H1 (cell line): Measurements from ENCODE around the gene AQP12A. TPM values are rescaled to one million over a fixed set of nuclear protein-coding genes. Genes with fewer than 3 reads are reported as not detected.

Source experiments
- CTCF ChIA-PET: fragments of 300-600 bp; sonication (Branson Sonifier 250); formaldehyde crosslinking; loops from one replicate; lab custom pipeline; 2021; ENCODE audit not compliant: partially characterized antibody; lab: Charles Lee
- POLR2A ChIA-PET: fragments of 300-600 bp; sonication (Branson Sonifier 250); formaldehyde crosslinking; loops from one replicate; lab custom pipeline; 2021; ENCODE audit warnings: inconsistent platforms; ENCODE audit not compliant: partially characterized antibody; lab: Charles Lee
- DNase-seq, 2 experiments: peaks; one replicate each; pipeline versions ENCODE4 v3.0.0 to v3.0.0-alpha.2; 2010 to 2022; ENCODE audit warnings: low spot score in 2 of 2, low read depth in 1 of 2, mixed read lengths in 1 of 2
- FAIRE-seq: peaks from 2 replicates; lab custom pipeline; 2011; peaks lifted over from hg19 to GRCh38; lab: Jason Lieb, UNC
- H2AFZ ChIP-seq: 2 replicates; pipeline ENCODE4 v1.8.1; 2012; ENCODE audit warnings: low read length, inconsistent platforms
- H2AK5ac ChIP-seq: 2 replicates; pipeline ENCODE4 v1.6.1; 2013; ENCODE audit warnings: low read depth, low read length
- H2BK120ac ChIP-seq: replicated peaks from 2 replicates; pipeline ENCODE3; 2013; ENCODE audit warnings: low read depth, low read length, inconsistent platforms
- H2BK12ac ChIP-seq: 2 replicates; pipeline ENCODE4 v1.6.1; 2013; ENCODE audit warnings: low read depth, low read length
- H2BK15ac ChIP-seq: 2 replicates; pipeline ENCODE4 v1.6.1; 2013; ENCODE audit warnings: low read length
- H2BK20ac ChIP-seq: 2 replicates; pipeline ENCODE4 v1.6.1; 2013; ENCODE audit warnings: low read length
- H2BK5ac ChIP-seq: 2 replicates; pipeline ENCODE4 v1.6.1; 2013; ENCODE audit warnings: low read depth, low read length
- H3K14ac ChIP-seq: 2 replicates; pipeline ENCODE4 v1.6.1; 2013; ENCODE audit warnings: inconsistent platforms; ENCODE audit not compliant: insufficient read length
- H3K18ac ChIP-seq: 2 replicates; pipeline ENCODE4 v1.6.1; 2013; ENCODE audit warnings: low read length; ENCODE audit errors: extremely low read depth
- H3K23ac ChIP-seq: 2 replicates; pipeline ENCODE4 v1.6.1; 2013; ENCODE audit warnings: inconsistent platforms; ENCODE audit not compliant: insufficient read length
- H3K23me2 ChIP-seq: 2 replicates; pipeline ENCODE4 v1.6.1; 2013; ENCODE audit warnings: low read depth, low read length
- H3K27ac ChIP-seq: 2 replicates; pipeline ENCODE4 v1.6.1; 2011; ENCODE audit warnings: low read depth, low read length, inconsistent platforms
- H3K27me3 ChIP-seq, 4 experiments: replicated peaks in 1 of 4; 1 replicate in 1 of 4; 2 replicates in 3 of 4; pipeline versions ENCODE4 v1.6.1 to v1.8.1; 2011 to 2013; ENCODE audit warnings: low read length in 3 of 4, mild to moderate bottlenecking in 3 of 4, inconsistent platforms in 2 of 4, mixed read lengths in 2 of 4, moderate library complexity in 1 of 4; ENCODE audit not compliant: control insufficient read depth in 3 of 4, insufficient read depth in 3 of 4; ENCODE audit errors: extremely low read depth in 1 of 4
- H3K36me3 ChIP-seq, 4 experiments: 2 replicates each; pipeline versions ENCODE4 v1.6.1 to v1.8.1; 2011 to 2013; ENCODE audit warnings: mild to moderate bottlenecking in 4 of 4, low read length in 3 of 4, moderate library complexity in 2 of 4, control low read depth in 1 of 4, inconsistent platforms in 1 of 4; ENCODE audit not compliant: insufficient read depth in 4 of 4, control insufficient read depth in 2 of 4
- H3K4ac ChIP-seq: replicated peaks from 2 replicates; pipeline ENCODE3; 2013; ENCODE audit warnings: low read length, low read depth, mixed read lengths, inconsistent platforms; ENCODE audit not compliant: insufficient read length
- H3K4me1 ChIP-seq, 4 experiments: replicated peaks in 1 of 4; 1 replicate in 1 of 4; 2 replicates in 3 of 4; pipeline versions ENCODE4 v1.6.1 to v1.8.1; 2011 to 2013; ENCODE audit warnings: low read length in 3 of 4, inconsistent platforms in 2 of 4, mixed read lengths in 1 of 4; ENCODE audit not compliant: insufficient read depth in 4 of 4, control insufficient read depth in 3 of 4
- H3K4me2 ChIP-seq, 2 experiments: 2 replicates each; pipeline versions ENCODE4 v1.6.1 to v1.8.1; 2011 to 2013; ENCODE audit warnings: low read depth in 2 of 2, low read length in 2 of 2, control low read depth in 1 of 2, inconsistent platforms in 1 of 2, mild to moderate bottlenecking in 1 of 2; ENCODE audit not compliant: insufficient read depth in 1 of 2
- H3K4me3 ChIP-seq, 4 experiments: fragments of 200-600, 300-600 bp in 1 of 4; sonication (generic), shearing (Covaris generic), sonication (Bioruptor Twin) in 1 of 4; 2 replicates each; pipeline versions ENCODE4 v1.5.1 to v1.8.1; 2011 to 2016; ENCODE audit warnings: low read length in 4 of 4, low read depth in 3 of 4, control low read depth in 2 of 4, inconsistent platforms in 2 of 4, mild to moderate bottlenecking in 2 of 4, mixed read lengths in 1 of 4, moderate library complexity in 1 of 4; ENCODE audit not compliant: insufficient read depth in 2 of 4; ENCODE audit errors: extremely low read depth in 1 of 4
- H3K56ac ChIP-seq: replicated peaks from 2 replicates; pipeline ENCODE3; 2013; ENCODE audit warnings: low read depth, mild to moderate bottlenecking, mixed read lengths, low read length, inconsistent platforms; ENCODE audit not compliant: insufficient read length
- H3K79me1 ChIP-seq: 2 replicates; pipeline ENCODE4 v1.6.1; 2013; ENCODE audit warnings: low read depth, low read length, control low read depth
- H3K79me2 ChIP-seq, 2 experiments: 2 replicates each; pipeline versions ENCODE4 v1.6.1 to v1.8.1; 2012 to 2013; ENCODE audit warnings: low read length in 2 of 2, mild to moderate bottlenecking in 2 of 2, inconsistent platforms in 1 of 2; ENCODE audit not compliant: insufficient read depth in 2 of 2, control insufficient read depth in 1 of 2
- H3K9ac ChIP-seq, 4 experiments: replicated peaks in 1 of 4; 1 replicate in 1 of 4; 2 replicates in 3 of 4; pipeline versions ENCODE4 v1.6.1 to v1.8.1; 2011 to 2013; ENCODE audit warnings: low read depth in 3 of 4, low read length in 3 of 4, control low read depth in 2 of 4, mild to moderate bottlenecking in 2 of 4, moderate library complexity in 2 of 4, inconsistent platforms in 1 of 4; ENCODE audit errors: extremely low read depth in 1 of 4
- H3K9me3 ChIP-seq, 2 experiments: 2 replicates each; pipeline versions ENCODE4 v1.6.1 to v1.8.1; 2012 to 2013; ENCODE audit warnings: mild to moderate bottlenecking in 2 of 2, moderate library complexity in 2 of 2, control low read depth in 1 of 2, inconsistent platforms in 1 of 2, low read depth in 1 of 2, low read length in 1 of 2, mixed read lengths in 1 of 2; ENCODE audit not compliant: insufficient read depth in 2 of 2
- H4K20me1 ChIP-seq, 2 experiments: replicated peaks in 1 of 2; 2 replicates each; pipeline versions ENCODE3 to v1.8.1; 2011 to 2013; ENCODE audit warnings: inconsistent platforms in 2 of 2, low read length in 2 of 2, mild to moderate bottlenecking in 1 of 2; ENCODE audit not compliant: insufficient read depth in 2 of 2, control insufficient read depth in 1 of 2
- H4K5ac ChIP-seq: 2 replicates; pipeline ENCODE4 v1.6.1; 2013; ENCODE audit warnings: low read length, low read depth, mixed read lengths, inconsistent platforms; ENCODE audit not compliant: insufficient read length
- H4K8ac ChIP-seq: 2 replicates; pipeline ENCODE4 v1.8.0; 2013; ENCODE audit warnings: mild to moderate bottlenecking, moderate library complexity, low read length, inconsistent platforms; ENCODE audit not compliant: insufficient read depth; ENCODE audit errors: extremely low read depth
- H4K91ac ChIP-seq: replicated peaks from 2 replicates; pipeline ENCODE3; 2013; ENCODE audit warnings: low read length, mixed read lengths, inconsistent platforms; ENCODE audit not compliant: insufficient read length
- WGBS, 2 experiments: shearing (Covaris generic) in 1 of 2; methylation state at CpG; one replicate each; pipeline versions ENCODE4 v1.1.6 to v1.1.7; 2013 to 2015; ENCODE audit warnings: low lambda C conversion rate in 2 of 2, mixed read lengths in 2 of 2, inconsistent platforms in 1 of 2, low coverage in 1 of 2, missing lambda C conversion rate in 1 of 2; ENCODE audit not compliant: insufficient replicate concordance in 2 of 2, insufficient coverage in 1 of 2, insufficient read length in 1 of 2; ENCODE audit errors: extremely low coverage in 1 of 2, missing lambda C conversion rate in 1 of 2; 5-methylcytosine and 5-hydroxymethylcytosine counted together
- polyA plus RNA-seq, 7 experiments: library from polyadenylated mRNA; depleted of rRNA in 3 of 7; stranded (reverse) in 5 of 7; unstranded in 2 of 7; fragments of >200 nt in 5 of 7; fragments of 200-250 nt in 2 of 7; gene quantifications; 1 replicate in 5 of 7; 2 replicates in 1 of 7; 4 replicates in 1 of 7; pipeline versions ENCODE4 v1.2.1 to v1.2.3, GENCODE V29; 2011 to 2013; ENCODE audit warnings: missing spikeins in 2 of 7, mixed read lengths in 2 of 7
- total RNA-seq: library from RNA; stranded (reverse); fragmentation: NEBNext Ultra II Directional; extraction: Animal tissue kit (Norgen Biotek cat#: 25700); gene quantifications from 2 replicates; pipeline ENCODE4 v1.2.1, GENCODE V29; 2021
- TF ChIP-seq, protein P1 (sequence below): IDR thresholded peaks from 2 replicates; pipeline ENCODE4 v1.6.1; 2012; ENCODE audit warnings: inconsistent platforms

The AQP12A gene
- total and polyA plus RNA-seq, 2 of the 8 experiments (the other 6 are each of a cell fraction or from before 2014, with no cell fraction given), result not detected

- TF ChIP-seq, protein P1, sequence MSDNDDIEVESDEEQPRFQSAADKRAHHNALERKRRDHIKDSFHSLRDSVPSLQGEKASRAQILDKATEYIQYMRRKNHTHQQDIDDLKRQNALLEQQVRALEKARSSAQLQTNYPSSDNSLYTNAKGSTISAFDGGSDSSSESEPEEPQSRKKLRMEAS, result no peak
- no peak overlapping the region for H2AK5ac ChIP-seq
- no peak overlapping the region for H4K5ac ChIP-seq
- H2BK5ac ChIP-seq, result no peak overlapping the region
- H3K4me3 ChIP-seq, result no peak overlapping the region
- no peaks in the 10 kb centered on the region for H3K27me3 ChIP-seq
- no peak overlapping the region for H2BK12ac ChIP-seq
- peaks cover 0 to 1% of the 10 kb centered on the region in 2 experiments for H4K20me1 ChIP-seq
- no peaks in the 10 kb centered on the region; a peak in 1 of 7 replicates for H3K4me1 ChIP-seq
- H2AFZ ChIP-seq, result no peak overlapping the region
- H2BK15ac ChIP-seq, result no peak overlapping the region
- H3K9me3 ChIP-seq, result no peaks in the 10 kb centered on the region
- H2BK20ac ChIP-seq, result no peak overlapping the region
- no peak for FAIRE-seq
- no peak overlapping the region for H3K23ac ChIP-seq
- H2BK120ac ChIP-seq, result no peak overlapping the region
- no peak overlapping the region; the same call in 1 of the 2 replicates for H4K8ac ChIP-seq
- H3K23me2 ChIP-seq, result no peaks in the 10 kb centered on the region
- H3K14ac ChIP-seq, result no peak overlapping the region
- H3K27ac ChIP-seq, result no peak overlapping the region
- DNase-seq, result no peak
- ChIA-PET POLR2A (interaction anchor here (1.4 kb wide), 1 partner anchor 15 kb away, joined by 4 read pairs; no protein-coding TSS in a partner anchor), CTCF (interaction anchor here (0.9 to 1.2 kb wide), 3 partner anchors 13 to 59 kb away, joined by 3 read pairs; no protein-coding TSS in a partner anchor)
- no peak overlapping the region for H4K91ac ChIP-seq
- no peak overlapping the region for H3K4ac ChIP-seq
- no peak overlapping the region for H3K4me2 ChIP-seq
- H3K79me1 ChIP-seq, result no peaks in the 10 kb centered on the region
- no peak overlapping the region for H3K18ac ChIP-seq
- 80% methylated on average over 15 of the region's 15 CpGs; no CpG with 5 or more reads in 1 of the 2 experiments for WGBS, 2 experiments
- no peak overlapping the region; a peak in 1 of 7 replicates for H3K9ac ChIP-seq
- no peaks in the 10 kb centered on the region for H3K79me2 ChIP-seq
- no peak overlapping the region for H3K56ac ChIP-seq
- no peaks in the 10 kb centered on the region for H3K36me3 ChIP-seq
Measured at GRCh38 chr2:240707043-240707756, 15.5 kb downstream of the AQP12A start.
